Activated CD4-positive, CD25-positive, alpha-beta regulatory T cell (primary cell): ENCODE results near the gene DARS1.

Source experiments
- DNase-seq, 4 experiments: peaks; one replicate each; lab custom pipeline; 2025; lab: John Stamatoyannopoulos, UW

DARS1 gene

DNA sequence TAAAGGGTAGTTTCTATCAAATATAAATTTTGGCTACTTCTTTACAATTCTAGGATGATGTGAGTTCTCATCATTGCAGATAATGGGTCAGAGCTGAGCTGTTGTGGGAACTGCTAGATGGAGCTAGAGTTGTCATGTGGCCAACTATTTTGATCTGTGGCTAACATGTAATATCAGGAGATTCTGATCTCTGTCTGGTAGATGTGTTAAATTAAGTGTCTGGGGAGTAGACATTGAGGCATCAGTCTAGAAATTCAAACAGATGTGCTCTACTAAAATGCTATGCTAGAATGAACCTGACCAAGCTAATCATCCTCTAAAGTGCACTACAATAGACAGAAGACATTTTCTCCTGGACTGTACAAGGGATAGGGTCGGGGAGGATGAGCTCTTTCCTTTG is 30.3 kb upstream of the DARS1 start:
- no peak for DNase-seq

- no peak for DNase-seq
These were observed 29.0 kb upstream of the DARS1 start for GRCh38 chr2:136014411-136014810.

- no peak for DNase-seq
These were observed 28.5 kb upstream of the DARS1 start for GRCh38 chr2:136013955-136014354.

DNA sequence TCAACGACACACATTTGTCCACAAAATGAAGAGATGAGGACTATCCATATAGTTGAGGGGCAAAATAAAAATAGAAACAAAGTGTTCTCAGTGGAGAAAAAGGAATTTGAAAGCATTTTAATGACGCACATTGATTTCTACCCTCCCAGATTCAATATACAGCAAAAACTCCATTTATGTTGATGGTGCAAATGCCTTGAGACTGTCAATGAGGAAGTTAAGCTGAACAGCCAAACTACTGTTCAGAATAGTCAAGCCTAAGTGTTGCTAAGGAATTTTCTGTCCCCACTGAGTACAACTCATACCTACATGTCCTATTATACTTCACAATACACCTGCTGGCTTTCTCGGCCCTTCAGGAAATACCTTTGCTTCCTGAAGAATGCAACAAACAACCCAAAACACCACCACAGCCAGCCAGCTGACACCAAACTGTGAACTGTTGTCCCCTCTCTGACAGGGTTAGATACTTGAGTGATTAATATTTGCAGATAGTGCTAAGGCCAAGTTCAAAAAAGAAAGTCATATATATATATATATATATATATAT is 27.8 kb upstream of the DARS1 start:
- DNase-seq, result no peak

- no peak for DNase-seq
These were observed 26.9 kb upstream of the DARS1 start for GRCh38 chr2:136012315-136012714.

DNA sequence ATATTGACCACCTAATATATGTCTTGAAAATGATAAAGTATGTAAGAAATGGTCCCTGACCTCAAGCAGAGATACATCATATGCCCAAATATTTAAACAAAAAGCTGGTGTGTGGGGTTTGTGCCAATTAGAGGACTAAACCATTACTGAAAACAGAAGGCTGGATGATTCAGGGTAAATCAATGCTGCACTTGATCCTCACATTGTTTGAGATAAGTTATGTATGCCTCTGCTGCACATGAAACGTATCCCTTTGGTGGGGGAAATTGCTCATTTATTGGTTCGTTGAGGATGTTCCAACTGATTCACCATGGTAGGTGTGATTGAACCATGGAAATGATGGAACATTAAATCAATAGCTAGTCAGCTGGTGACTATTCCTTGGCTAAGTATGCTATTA is 24.7 kb upstream of the DARS1 start:
- no peak for DNase-seq

- DNase-seq, result peak in 2 of 4 experiments; percentile 8 to 37
These were observed 22.9 kb upstream of the DARS1 start for GRCh38 chr2:136008205-136008865.

GRCh38 chr2:136006658-136007057 is 21.2 kb upstream of the DARS1 start:
- DNase-seq, result no peak

DNA sequence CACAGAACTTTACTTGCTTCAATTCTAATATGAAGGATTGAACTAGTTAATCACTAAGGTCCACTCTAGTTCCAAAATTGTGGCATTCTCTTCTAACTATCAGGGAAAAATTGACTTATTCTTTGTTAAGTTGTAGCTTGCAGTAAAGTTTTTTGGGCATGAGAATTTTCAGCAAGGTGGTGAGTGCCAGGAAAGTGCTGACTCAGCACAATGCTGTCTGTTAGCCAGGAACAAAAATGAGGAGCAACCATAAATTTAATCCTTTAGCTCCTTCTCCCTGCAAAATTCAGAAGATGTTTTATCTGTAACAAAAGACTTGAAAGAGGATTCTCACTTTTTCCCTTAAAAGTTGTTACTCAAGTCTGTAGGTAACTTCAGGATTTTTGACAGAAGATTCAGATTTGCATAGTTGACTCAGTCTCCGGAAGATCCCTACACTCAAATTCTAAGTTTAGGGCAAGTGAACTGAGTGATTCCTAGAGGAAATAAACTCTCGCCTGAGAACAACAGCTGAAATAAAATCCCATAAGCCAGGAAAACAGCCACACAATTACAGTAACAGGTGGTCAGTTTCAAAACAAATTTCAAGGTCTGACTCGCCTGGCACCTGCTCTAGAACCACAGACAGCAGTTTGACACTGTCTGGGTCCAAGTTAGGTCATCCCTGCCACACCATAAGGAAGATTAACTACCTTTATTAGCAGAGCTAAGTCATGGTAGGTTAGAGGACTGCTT is 20.2 kb upstream of the DARS1 start:
- no peak for DNase-seq

- no peak for DNase-seq
These were observed 19.5 kb upstream of the DARS1 start for GRCh38 chr2:136004965-136005364.

DNA sequence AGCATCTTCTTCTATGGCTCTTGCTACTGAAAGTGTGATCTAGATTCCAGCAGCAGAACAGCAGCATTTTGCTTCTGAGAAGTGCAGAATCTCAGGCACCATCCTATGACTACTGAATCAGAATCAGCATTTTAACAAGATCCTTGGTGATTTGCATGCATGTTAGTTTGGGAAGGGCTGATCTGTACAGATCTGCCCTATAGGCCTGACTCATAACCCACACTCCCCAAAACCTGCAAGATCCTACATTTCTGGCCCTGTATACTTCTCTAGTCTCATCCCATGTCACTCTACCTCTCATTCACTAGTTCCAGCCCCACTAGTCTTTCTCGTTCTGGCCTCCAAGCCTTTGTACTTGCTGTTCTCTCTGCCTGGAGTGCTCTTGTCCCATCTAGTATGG is 15.7 kb upstream of the DARS1 start:
- DNase-seq, result no peak

- DNase-seq, result no peak
These were observed 15.1 kb upstream of the DARS1 start for GRCh38 chr2:136000502-136000901.

GRCh38 chr2:135999899-136000298 is 14.5 kb upstream of the DARS1 start:
- no peak for DNase-seq

DNA sequence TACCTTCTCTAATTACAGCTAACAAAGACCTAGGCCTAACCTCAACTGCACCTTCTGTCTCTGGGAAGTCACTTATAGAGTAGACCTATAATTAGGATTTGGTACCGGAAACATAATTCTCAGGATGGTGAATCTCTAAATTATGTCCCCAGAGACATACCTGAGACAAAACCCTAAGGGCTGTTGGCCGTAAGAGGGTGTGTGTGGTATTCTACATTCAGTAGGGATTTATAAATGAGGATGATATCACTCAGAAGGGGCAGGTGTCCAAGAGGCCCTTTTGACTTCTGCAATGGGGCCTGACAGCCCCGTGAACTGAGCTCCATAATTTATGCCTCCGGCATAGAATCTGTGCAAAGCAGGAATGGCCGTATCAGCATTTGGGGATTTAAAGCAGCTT is 13.5 kb upstream of the DARS1 start:
- no peak for DNase-seq

DNA sequence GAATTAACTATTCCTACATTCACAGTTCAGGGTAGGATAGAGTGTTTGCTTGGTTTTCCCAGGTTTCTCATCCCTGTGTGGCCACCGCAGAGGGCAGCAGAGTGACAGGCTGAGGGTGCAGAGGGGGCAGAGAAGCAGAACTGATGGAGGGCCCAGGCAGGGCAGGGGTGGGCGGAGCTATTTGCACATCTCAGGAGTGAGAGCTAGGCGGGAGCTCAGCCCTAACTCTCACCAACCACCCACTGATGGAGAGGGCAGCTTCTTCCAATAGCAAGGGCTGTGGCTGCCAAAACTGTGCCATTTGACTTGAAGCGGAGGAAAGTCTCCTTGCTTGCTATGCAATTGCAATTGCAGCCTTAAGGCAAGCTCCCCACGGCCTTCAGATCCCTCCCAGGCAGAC is 12.0 kb upstream of the DARS1 start:
- DNase-seq, result no peak

DNA sequence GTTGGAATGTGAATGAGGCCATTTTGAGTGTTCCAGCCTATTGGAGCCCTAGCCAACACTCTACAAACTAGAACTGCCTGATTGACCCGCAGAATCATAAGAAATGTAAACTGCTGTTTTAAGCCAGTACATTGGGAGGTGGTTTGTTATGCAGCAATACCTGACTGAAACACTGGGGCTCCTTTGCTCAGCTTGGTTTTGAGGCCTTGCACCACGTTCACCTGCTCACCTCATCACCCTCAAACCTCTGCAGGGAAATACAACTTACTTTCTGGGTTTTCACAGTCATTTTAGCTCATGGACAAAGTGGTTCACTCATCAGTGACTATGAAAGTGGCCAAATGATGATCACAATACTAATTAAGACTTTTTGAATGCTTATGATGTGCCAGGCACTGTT is 10.9 kb upstream of the DARS1 start:
- DNase-seq, result no peak

- DNase-seq, result no peak
These were observed 8.9 kb upstream of the DARS1 start for GRCh38 chr2:135994281-135994680.

DNA sequence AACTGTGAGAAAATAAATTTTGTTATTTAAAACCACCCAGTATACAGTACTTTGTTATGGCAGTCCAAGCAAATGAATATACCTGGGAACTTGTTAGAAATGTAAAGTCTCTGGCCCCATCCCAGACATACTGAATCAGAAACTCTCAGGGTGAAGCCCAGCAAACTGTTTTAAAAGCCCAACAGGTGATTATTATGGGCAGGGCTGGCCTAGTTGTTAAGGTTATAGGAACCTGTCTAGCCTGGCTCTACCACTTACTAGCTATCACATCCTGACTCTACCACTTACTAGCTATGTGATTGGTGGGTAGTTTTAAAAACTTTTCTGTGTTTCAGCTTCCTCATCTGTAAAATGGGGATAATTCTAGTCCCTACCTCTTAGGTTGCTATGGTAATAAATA is 8.0 kb upstream of the DARS1 start:
- no peak for DNase-seq

DNA sequence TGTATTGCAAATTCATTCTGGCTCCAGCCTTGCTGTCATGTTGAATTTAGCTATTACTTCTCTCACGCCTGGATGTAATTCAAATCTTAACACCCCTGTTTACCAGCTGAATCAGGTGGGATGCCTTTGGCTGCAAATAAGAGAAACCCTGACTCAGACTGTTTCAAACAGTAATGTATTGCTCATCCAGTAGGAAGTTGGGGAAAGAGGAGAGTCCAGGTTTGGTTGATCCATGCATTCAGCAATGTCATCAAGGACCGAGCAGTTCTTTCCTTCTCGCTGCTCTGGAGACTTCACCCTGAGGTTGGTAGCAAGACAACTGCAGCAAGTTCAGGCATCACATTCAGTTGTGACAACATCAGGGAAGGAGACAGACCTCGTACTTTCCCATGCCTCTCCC is 6.4 kb upstream of the DARS1 start:
- no peak for DNase-seq

DNA sequence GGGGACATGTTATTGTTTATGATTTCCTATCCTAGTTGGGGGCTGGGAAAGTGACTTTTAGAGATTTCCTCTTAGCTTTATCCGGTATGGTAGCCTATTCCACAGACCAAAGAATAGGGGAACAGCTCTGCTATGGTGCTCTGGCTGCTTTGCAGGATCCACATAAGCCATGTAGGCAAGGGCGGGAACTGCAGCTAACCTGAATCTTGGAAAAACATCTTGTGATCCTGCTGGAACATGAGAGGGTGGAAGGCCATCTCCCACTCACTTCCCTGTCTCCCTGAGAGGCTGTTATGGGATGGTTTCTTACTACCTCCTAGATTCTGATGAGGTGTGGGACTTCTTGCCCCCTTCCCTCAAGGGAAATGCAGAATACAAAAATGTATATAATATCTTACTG is 2.0 kb upstream of the DARS1 start:
- no peak for DNase-seq

DNA sequence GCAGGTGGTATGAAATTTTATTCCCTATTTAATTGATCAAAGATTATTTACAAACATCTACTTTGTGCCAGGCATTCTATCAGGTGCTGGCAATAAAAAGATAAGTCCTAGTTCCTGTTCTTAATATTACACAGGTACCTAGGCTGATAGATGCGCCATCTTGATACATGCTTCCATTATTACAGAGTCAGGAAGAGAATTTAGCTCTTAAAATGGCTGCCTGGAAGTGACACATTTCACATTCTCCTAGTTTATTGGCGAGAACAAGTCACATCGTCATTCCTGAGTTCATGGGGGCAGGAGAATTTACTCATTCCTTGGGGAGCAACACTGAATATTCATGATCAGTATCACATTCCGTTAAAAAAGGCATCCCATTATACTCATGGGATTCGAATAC is 1.1 kb upstream of the DARS1 start:
- no peak for DNase-seq

- peak in 3 of 4 experiments; percentile 30 to 59 (median 50) for DNase-seq
These were observed 484 bp upstream of the DARS1 start for GRCh38 chr2:135985826-135986393.
